Pancreas (tissue), 10 donors: Measurements from ENCODE around the gene ESYT1. TPM values are rescaled to one million over a fixed set of nuclear protein-coding genes. Genes with fewer than 3 reads are reported as not detected.
A peak's percentile ranks its signal among the peaks of the same experiment; 100 is the strongest.

Experiments
- ATAC-seq, 4 donors: fragments of 200-7000 bp; cut with Tn5 transposase; one replicate each; pipeline versions ENCODE4 v1.8.0 to v1.9.1; 2020; ENCODE audit warnings: mild to moderate bottlenecking in 4 of 4, moderate library complexity in 4 of 4
- DNase-seq, 6 donors: peaks; one replicate each; pipeline ENCODE4 v3.0.0-alpha.2; 2020
- FAIRE-seq: peaks from 2 replicates; lab custom pipeline; 2012; peaks lifted over from hg19 to GRCh38; lab: Jason Lieb, UNC
- H3K27ac ChIP-seq, 4 donors: fragments of 200-600 bp; sonication (generic); 1 replicate in 3 of 4; 2 replicates in 1 of 4; pipeline versions ENCODE4 v1.5.0 to v1.8.0; 2020
- H3K27me3 ChIP-seq, 4 donors: fragments of 200-600 bp; one replicate each; pipeline ENCODE4 v1.8.0; 2021
- H3K36me3 ChIP-seq, 3 donors: fragments of 200-600 bp; sonication (generic) in 1 of 3; one replicate each; pipeline versions ENCODE4 v1.5.0 to v1.8.0; 2020 to 2021
- H3K4me1 ChIP-seq, 3 donors: fragments of 200-600 bp; one replicate each; pipeline ENCODE4 v1.8.0; 2021
- H3K4me3 ChIP-seq, 4 donors: fragments of 200-600 bp; sonication (generic) in 2 of 4; one replicate each; pipeline versions ENCODE4 v1.5.0 to v1.8.0; 2020 to 2021
- H3K9me3 ChIP-seq, 4 donors: fragments of 200-600 bp; one replicate each; pipeline ENCODE4 v1.8.0; 2021
- WGBS, 2 donors: extraction: QIAGEN DNeasy Blood & Tissue Kit; methylation state at CpG; one replicate each; pipeline ENCODE4 v1.1.7; 2013; 5-methylcytosine and 5-hydroxymethylcytosine counted together
- intact Hi-C, 3 donors: fragments of 100-400 bp; cut with DNase I; formaldehyde crosslinking; loops; one replicate each; pipeline versions ENCODE4 v1.11.1 to v1.14.2; 2022
- polyA plus RNA-seq, 2 donors: library from polyadenylated mRNA; stranded (reverse); fragments of 200-250 nt; gene quantifications; one replicate each; pipeline ENCODE4 v1.2.3, GENCODE V29; 2013
- total RNA-seq, 6 donors: library from RNA; stranded (reverse); fragmentation: NEBNext Ultra II Directional in 4 of 6; extraction: Animal tissue kit (Norgen Biotek cat#: 25700) in 4 of 6; gene quantifications; one replicate each; pipeline versions ENCODE4 v1.2.1 to v1.2.4, GENCODE V29; 2021 to 2023
- TF ChIP-seq, protein P1 (sequence below), 4 donors: fragments of 200-600 bp; sonication (generic) in 3 of 4; IDR thresholded peaks; one replicate each; pipeline versions ENCODE4 v1.5.0 to v1.8.0; 2021; ENCODE audit warnings: antibody characterized with exemption in 4 of 4
- donor health status: healthy with polysubstance abuse.
- donor health status: DM: no; HTN: no; CAD: no; lungs with moderate emphysema.
- donor health status: DM: no; HTN: no; CAD: no.
- donor health status: control.
- donor health status: control.
- donor health status: Bipolar disorder and iron deficiency.
- donor health status: DM: yes; HTN: yes; CAD: no.
- donor health status: DM: no; HTN: no; CAD: no.
- donor health status: DM: no; HTN: no; CAD: no.
- donor health status: DM: yes; HTN: yes; CAD: no.

ESYT1 gene
- total and polyA plus RNA-seq, 8 donors = 22.5 to 55.1 (median 45.3) TPM

DNA sequence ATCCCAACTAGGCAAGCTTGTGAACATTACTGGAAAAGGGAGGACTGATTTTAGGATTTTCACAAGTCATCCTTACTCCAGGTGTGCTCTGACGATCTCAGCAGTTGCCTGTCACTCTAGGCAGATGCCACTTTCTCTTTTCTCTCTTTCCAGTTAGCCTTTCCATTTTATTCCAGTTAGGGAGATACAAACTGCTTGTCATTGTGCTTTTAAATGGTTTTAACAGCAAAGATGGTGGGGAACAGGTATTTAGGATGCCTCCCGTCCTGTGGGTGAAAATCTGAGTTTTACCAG, 22.5 kb upstream of the ESYT1 start:
- intact Hi-C loops = no loop called here
- no peak overlapping the region for H3K27ac ChIP-seq
- peak overlapping the region in 3 of 4 donors; percentile 59 to 86 (median 81) for H3K4me3 ChIP-seq
- 20 to 23% methylated on average over 2 of the region's 2 CpGs for WGBS, 2 donors
- TF ChIP-seq, protein P1, sequence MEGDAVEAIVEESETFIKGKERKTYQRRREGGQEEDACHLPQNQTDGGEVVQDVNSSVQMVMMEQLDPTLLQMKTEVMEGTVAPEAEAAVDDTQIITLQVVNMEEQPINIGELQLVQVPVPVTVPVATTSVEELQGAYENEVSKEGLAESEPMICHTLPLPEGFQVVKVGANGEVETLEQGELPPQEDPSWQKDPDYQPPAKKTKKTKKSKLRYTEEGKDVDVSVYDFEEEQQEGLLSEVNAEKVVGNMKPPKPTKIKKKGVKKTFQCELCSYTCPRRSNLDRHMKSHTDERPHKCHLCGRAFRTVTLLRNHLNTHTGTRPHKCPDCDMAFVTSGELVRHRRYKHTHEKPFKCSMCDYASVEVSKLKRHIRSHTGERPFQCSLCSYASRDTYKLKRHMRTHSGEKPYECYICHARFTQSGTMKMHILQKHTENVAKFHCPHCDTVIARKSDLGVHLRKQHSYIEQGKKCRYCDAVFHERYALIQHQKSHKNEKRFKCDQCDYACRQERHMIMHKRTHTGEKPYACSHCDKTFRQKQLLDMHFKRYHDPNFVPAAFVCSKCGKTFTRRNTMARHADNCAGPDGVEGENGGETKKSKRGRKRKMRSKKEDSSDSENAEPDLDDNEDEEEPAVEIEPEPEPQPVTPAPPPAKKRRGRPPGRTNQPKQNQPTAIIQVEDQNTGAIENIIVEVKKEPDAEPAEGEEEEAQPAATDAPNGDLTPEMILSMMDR (IDR thresholded peaks at IDR 0.05) = no peak
- DNase-seq (no peak), ATAC-seq (no peak), FAIRE-seq (no peak)
- peaks cover 0 to 56% (median 37%) of the 10 kb centered on the region in 3 donors for H3K36me3 ChIP-seq
- peaks cover 0 to 22% (median 8%) of the 10 kb centered on the region in 3 donors for H3K4me1 ChIP-seq
- H3K27me3 ChIP-seq = no peaks in the 10 kb centered on the region
- no peaks in the 10 kb centered on the region for H3K9me3 ChIP-seq

DNA sequence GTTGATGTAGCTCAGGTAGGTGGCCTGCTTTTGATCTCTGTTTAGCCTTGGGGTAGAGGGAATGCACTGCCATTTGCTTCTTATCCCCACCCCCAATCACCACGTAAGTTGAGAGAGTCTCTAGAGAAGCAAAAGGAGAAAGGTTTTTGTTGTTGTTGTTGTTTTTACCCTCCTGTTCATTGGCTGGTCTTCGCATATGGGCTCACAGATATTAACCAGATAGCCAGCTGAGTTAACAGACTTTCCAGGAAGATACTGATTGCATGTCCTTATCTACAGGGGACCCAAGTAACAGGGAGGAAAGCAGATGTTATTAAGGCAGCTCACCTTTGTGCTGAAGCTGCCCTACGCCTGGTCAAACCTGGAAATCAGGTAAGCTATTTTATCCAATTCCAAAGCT, 20.8 kb upstream of the ESYT1 start:
- H3K36me3 ChIP-seq = peaks cover 3 to 56% (median 42%) of the 10 kb centered on the region in 3 donors
- WGBS, 2 donors = 88 to 89% methylated on average over 3 of the region's 3 CpGs
- intact Hi-C loops = no loop called here

DNA sequence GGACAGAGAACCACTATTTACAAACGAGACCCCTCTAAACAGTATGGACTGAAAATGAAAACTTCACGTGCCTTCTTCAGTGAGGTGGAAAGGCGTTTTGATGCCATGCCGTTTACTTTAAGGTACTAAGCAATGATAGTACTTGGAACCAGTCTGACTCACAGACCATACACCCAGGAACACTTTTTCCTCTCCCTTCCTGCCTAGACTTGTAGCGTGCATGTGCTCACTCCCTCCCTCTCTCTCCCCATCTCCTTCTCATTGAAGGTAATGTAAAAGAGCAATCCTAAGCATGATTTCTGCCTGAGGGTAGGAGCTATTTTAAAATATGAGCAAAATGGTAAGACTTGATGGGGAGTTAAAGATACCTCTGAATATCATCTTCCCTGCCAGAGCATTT, 17.5 kb upstream of the ESYT1 start:
- intact Hi-C loops = no loop called here
- DNase-seq = no peak
- whole genome bisulfite sequencing, 2 donors = 88 to 91% methylated on average over 5 of the region's 5 CpGs
- no peak for ATAC-seq
- Histone ChIP-seq H3K36me3 (peaks cover 3 to 63% (median 50%) of the 10 kb centered on the region in 3 donors), H3K27me3 (no peaks in the 10 kb centered on the region), H3K4me3 (no peak overlapping the region), H3K27ac (no peak overlapping the region), H3K9me3 (no peaks in the 10 kb centered on the region), H3K4me1 (peaks cover 0 to 21% (median 3%) of the 10 kb centered on the region in 3 donors)
- TF ChIP-seq, protein P1 (IDR thresholded peaks at IDR 0.05) = no peak
- FAIRE-seq = no peak

More for the DNA sequence above, 20.8 kb upstream of the ESYT1 start:
- no peaks in the 10 kb centered on the region for H3K27me3 ChIP-seq
- FAIRE-seq = no peak
- no peak for ATAC-seq
- H3K4me1 ChIP-seq = peaks cover 0 to 22% (median 8%) of the 10 kb centered on the region in 3 donors
- H3K27ac ChIP-seq = no peak overlapping the region
- no peak for DNase-seq
- TF ChIP-seq, protein P1 (IDR thresholded peaks at IDR 0.05) = no peak
- no peak overlapping the region for H3K4me3 ChIP-seq
- H3K9me3 ChIP-seq = no peaks in the 10 kb centered on the region

DNA sequence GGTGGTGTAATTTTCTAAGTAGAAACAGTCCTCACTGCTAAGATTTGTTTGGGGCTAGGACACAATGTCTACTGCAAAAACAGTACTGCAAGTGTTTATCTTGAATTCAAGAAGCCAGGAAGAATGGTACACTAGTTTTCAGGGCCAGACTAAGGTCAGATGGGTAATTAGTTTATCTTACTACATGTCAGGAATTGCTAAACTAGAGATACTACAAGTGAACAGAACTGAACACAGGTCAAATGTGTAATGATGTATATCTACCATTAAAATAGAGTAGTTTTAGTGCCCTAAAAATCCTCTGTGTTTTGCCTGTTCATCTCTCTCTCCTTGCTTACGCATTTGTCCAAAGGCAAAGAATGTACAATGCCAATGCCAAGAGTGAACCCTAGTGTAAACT, 14.0 kb upstream of the ESYT1 start:
- H3K27me3 ChIP-seq = no peaks in the 10 kb centered on the region
- no peak for DNase-seq
- ATAC-seq = no peak
- H3K36me3 ChIP-seq = peaks cover 3 to 38% (median 36%) of the 10 kb centered on the region in 3 donors
- H3K9me3 ChIP-seq = no peaks in the 10 kb centered on the region
- H3K4me1 ChIP-seq = peaks cover 0 to 10% (median 4%) of the 10 kb centered on the region in 3 donors
- TF ChIP-seq, protein P1 (IDR thresholded peaks at IDR 0.05) = no peak
- H3K4me3 ChIP-seq = no peak overlapping the region
- intact Hi-C loops = no loop called here
- no peak overlapping the region for H3K27ac ChIP-seq
- WGBS, 2 donors = 84 to 91% methylated on average over 1 of the region's 1 CpG
- FAIRE-seq = no peak

DNA sequence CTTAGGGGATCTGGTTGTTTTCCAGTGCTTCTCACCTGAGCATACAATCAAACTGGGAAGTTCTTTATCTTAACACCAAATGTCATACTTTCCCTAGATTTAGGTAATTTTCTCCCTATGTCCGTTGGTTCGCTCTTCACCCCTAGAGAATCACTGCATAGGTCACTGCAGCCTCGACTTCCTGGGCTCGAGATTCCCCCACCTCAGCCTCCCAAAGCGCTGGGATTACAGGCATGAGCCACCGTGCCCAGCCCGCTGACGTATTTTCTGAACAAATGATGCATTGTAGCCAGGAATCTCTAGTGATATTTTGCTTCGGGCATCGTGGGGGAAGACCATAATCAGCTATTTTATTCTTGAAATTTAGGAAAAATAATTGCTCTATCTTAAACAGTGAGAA, 12.7 kb upstream of the ESYT1 start:
- Histone ChIP-seq H3K27me3 (no peaks in the 10 kb centered on the region), H3K27ac (peak overlapping the region; percentile 76 to 94 (median 86))
- DNase-seq = peak in 2 of 6 donors; percentile 37 to 41

More for the DNA sequence above, 12.7 kb upstream of the ESYT1 start:
- intact Hi-C loops = loop anchor here in 1 of 3 donors (5.0 kb wide), 1 partner anchor 38 kb away; no protein-coding TSS in a partner anchor
- peaks cover 0 to 17% (median 13%) of the 10 kb centered on the region in 3 donors for H3K4me1 ChIP-seq
- peaks cover 3 to 25% (median 24%) of the 10 kb centered on the region in 3 donors for H3K36me3 ChIP-seq
- H3K4me3 ChIP-seq = peak overlapping the region in 3 of 4 donors; percentile 65 to 84 (median 67)
- TF ChIP-seq, protein P1 (IDR thresholded peaks at IDR 0.05) = no peak
- ATAC-seq = no peak
- no peaks in the 10 kb centered on the region for H3K9me3 ChIP-seq
- 27 to 31% methylated on average over 10 of the region's 10 CpGs for WGBS, 2 donors
- no peak for FAIRE-seq
